ENCODE measurements around the gene LRMDA. TPM values are rescaled to one million over a fixed set of nuclear protein-coding genes. Genes with fewer than 3 reads are reported as not detected.

LRMDA gene
- total and polyA plus RNA-seq, 2 donors (not counting 3 experiments of a cell fraction or from before 2014, with no cell fraction given) = 9.7 to 18.0 TPM

DNA sequence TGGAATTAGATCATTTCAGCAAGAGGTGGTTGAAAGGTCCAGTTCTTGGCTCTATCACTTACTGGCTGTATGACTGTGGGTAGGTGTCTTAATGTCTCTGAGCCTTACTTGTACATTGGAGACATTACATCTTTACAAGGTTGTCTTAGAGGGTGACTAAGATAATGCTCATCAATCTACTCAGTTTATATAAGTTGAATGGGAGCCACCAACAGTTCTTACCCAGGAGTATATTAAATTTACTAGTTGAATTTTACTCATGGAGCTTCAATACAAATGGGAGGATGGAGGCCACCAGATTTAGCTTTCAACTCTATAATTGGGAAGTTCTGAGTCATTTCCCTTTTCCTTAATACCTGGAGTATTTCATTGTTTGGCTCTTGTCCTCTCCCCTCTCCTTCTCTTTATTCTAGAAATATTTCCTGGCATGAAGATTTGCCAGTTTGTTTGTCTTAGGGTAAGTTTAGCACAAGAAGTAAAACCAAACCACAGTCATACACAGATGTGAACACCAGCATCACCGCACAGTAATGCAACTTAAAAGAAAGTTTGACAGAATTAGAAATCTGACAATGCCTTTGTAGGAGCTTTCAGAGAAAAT, 222.8 kb downstream of the LRMDA start:
- Histone ChIP-seq H3K79me2 (ENCODE audit: control insufficient read depth, insufficient read depth, low read length) (no peaks in the 10 kb centered on the region), H3K9me3 (replicated peaks; ENCODE audit: control insufficient read depth, insufficient read depth, low read length) (no peaks in the 10 kb centered on the region), H4K20me1 (replicated peaks; ENCODE audit: control insufficient read depth, extremely low read depth, insufficient read depth, low read length) (no peaks in the 10 kb centered on the region), H3K4me2 (ENCODE audit: insufficient read depth, low read length) (no peak overlapping the region), H3K27ac (ENCODE audit: insufficient read depth, low read depth, low read length) (no peak overlapping the region), H3K9me1 (replicated peaks; ENCODE audit: control insufficient read depth, extremely low read depth, insufficient read depth, low read length) (no peaks in the 10 kb centered on the region), H3K36me3 (ENCODE audit: control insufficient read depth in 2 of 2, extremely low read depth in 1 of 2, insufficient read depth in 2 of 2, low read length in 2 of 2) (no peaks in the 10 kb centered on the region), H3K9ac (replicated peaks; ENCODE audit: extremely low read depth, insufficient read depth, low read length) (no peak overlapping the region), H3K4me1 (ENCODE audit: control insufficient read depth, extremely low read depth, insufficient read depth, low read length) (peaks cover 21% of the 10 kb centered on the region), H2AFZ (ENCODE audit: low read depth, low read length) (no peak overlapping the region), H3K4me3 (replicated peaks in 1 of 3; ENCODE audit: insufficient read depth in 1 of 3, low read depth in 1 of 3, low read length in 3 of 3) (no peak overlapping the region), H3K27me3 (ENCODE audit: control insufficient read depth in 2 of 2, insufficient read depth in 2 of 2, low read length in 2 of 2) (peaks cover 0 to 2% of the 10 kb centered on the region in 2 experiments)
- ChIA-PET CTCF (no interaction called here), POLR2A (no interaction called here)
- BruUV-seq (replicated peaks) = no TSS peak
- dilution Hi-C loops (cut with MboI; ENCODE audit: extremely low pct_ligation_motif_present, low sequenced_read_pairs) (no loop called here), intact Hi-C loops (cut with micrococcal nuclease) (loop anchor here (2.0 kb wide), 1 partner anchor 69 kb away; no protein-coding TSS in a partner anchor)
- TF ChIP-seq JUN (IDR thresholded peaks at IDR 0.05; ENCODE audit: borderline replicate concordance, insufficient read depth, insufficient read length, low read depth) = peak; percentile 62
- TF ChIP-seq, protein P1, sequence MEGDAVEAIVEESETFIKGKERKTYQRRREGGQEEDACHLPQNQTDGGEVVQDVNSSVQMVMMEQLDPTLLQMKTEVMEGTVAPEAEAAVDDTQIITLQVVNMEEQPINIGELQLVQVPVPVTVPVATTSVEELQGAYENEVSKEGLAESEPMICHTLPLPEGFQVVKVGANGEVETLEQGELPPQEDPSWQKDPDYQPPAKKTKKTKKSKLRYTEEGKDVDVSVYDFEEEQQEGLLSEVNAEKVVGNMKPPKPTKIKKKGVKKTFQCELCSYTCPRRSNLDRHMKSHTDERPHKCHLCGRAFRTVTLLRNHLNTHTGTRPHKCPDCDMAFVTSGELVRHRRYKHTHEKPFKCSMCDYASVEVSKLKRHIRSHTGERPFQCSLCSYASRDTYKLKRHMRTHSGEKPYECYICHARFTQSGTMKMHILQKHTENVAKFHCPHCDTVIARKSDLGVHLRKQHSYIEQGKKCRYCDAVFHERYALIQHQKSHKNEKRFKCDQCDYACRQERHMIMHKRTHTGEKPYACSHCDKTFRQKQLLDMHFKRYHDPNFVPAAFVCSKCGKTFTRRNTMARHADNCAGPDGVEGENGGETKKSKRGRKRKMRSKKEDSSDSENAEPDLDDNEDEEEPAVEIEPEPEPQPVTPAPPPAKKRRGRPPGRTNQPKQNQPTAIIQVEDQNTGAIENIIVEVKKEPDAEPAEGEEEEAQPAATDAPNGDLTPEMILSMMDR (IDR thresholded peaks at IDR 0.05; ENCODE audit: extremely low read depth in 1 of 2, insufficient read depth in 1 of 2, low read depth in 1 of 2, low read length in 2 of 2) = no peak
- no peak for FAIRE-seq
- DNase-seq (ENCODE audit: low read depth, low spot score) = peak; percentile 20

DNA sequence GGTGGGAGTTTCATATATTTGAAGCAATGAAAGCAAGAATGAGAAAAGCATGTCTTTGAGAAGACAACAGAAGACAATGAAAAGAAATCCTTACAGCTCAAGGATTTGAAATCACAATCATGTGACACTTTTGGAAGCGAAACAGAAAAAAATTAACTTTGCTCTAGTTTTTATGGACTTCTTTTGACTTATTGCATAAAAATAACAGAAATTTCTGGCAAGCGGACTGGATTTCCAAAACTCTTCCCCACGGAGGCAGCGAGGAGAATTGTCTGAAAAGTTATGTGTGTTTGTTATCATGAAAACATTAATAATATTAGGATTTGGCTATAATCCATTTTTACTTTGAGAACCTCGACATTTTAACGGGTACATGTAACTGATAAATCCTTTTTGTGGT, 223.3 kb downstream of the LRMDA start:
- Histone ChIP-seq H2AFZ (ENCODE audit: low read depth, low read length) (no peak overlapping the region), H3K9me1 (replicated peaks; ENCODE audit: control insufficient read depth, extremely low read depth, insufficient read depth, low read length) (no peaks in the 10 kb centered on the region), H4K20me1 (replicated peaks; ENCODE audit: control insufficient read depth, extremely low read depth, insufficient read depth, low read length) (no peaks in the 10 kb centered on the region), H3K4me2 (ENCODE audit: insufficient read depth, low read length) (no peak overlapping the region), H3K4me3 (replicated peaks in 1 of 3; ENCODE audit: insufficient read depth in 1 of 3, low read depth in 1 of 3, low read length in 3 of 3) (no peak overlapping the region), H3K79me2 (ENCODE audit: control insufficient read depth, insufficient read depth, low read length) (no peaks in the 10 kb centered on the region), H3K27me3 (ENCODE audit: control insufficient read depth in 2 of 2, insufficient read depth in 2 of 2, low read length in 2 of 2) (peaks cover 0 to 2% of the 10 kb centered on the region in 2 experiments), H3K9me3 (replicated peaks; ENCODE audit: control insufficient read depth, insufficient read depth, low read length) (no peaks in the 10 kb centered on the region), H3K9ac (replicated peaks; ENCODE audit: extremely low read depth, insufficient read depth, low read length) (no peak overlapping the region), H3K4me1 (ENCODE audit: control insufficient read depth, extremely low read depth, insufficient read depth, low read length) (peaks cover 21% of the 10 kb centered on the region), H3K27ac (ENCODE audit: insufficient read depth, low read depth, low read length) (no peak overlapping the region), H3K36me3 (ENCODE audit: control insufficient read depth in 2 of 2, extremely low read depth in 1 of 2, insufficient read depth in 2 of 2, low read length in 2 of 2) (no peaks in the 10 kb centered on the region)
- intact Hi-C loops (cut with micrococcal nuclease) = loop anchor here (2.0 kb wide), 1 partner anchor 68 kb away; no protein-coding TSS in a partner anchor
- FAIRE-seq = no peak
- DNase-seq (ENCODE audit: low read depth, low spot score) = no peak
- TF ChIP-seq POLR2A (IDR thresholded peaks at IDR 0.05; ENCODE audit: low read depth, low read length) = no peak
- no peak for TF ChIP-seq MYC (IDR thresholded peaks at IDR 0.05; ENCODE audit: low read depth, low read length)
- TF ChIP-seq GATA2 (IDR thresholded peaks at IDR 0.05; ENCODE audit: insufficient read depth, insufficient read length, low read depth, low read length) = no peak
- no peak for TF ChIP-seq POLR2AphosphoS5 (IDR thresholded peaks at IDR 0.05; ENCODE audit: insufficient read depth, low read depth, low read length)
- TF ChIP-seq, protein P1 (IDR thresholded peaks at IDR 0.05; ENCODE audit: extremely low read depth in 1 of 2, insufficient read depth in 1 of 2, low read depth in 1 of 2, low read length in 2 of 2) = no peak
- TF ChIP-seq JUN (IDR thresholded peaks at IDR 0.05; ENCODE audit: borderline replicate concordance, insufficient read depth, insufficient read length, low read depth) = no peak
- dilution Hi-C loops (cut with MboI; ENCODE audit: extremely low pct_ligation_motif_present, low sequenced_read_pairs) = no loop called here
- BruUV-seq (replicated peaks) = no TSS peak
- POLR2A ChIA-PET = no interaction called here
- CTCF ChIA-PET = no interaction called here
